Measurements from ENCODE around the gene RHOU. TPM values are rescaled to one million over a fixed set of nuclear protein-coding genes. Genes with fewer than 3 reads are reported as not detected.

The RHOU gene
- total and polyA plus RNA-seq, 2 donors (not counting 3 experiments of a cell fraction or from before 2014, with no cell fraction given) = 0.04 to 0.40 TPM

DNA sequence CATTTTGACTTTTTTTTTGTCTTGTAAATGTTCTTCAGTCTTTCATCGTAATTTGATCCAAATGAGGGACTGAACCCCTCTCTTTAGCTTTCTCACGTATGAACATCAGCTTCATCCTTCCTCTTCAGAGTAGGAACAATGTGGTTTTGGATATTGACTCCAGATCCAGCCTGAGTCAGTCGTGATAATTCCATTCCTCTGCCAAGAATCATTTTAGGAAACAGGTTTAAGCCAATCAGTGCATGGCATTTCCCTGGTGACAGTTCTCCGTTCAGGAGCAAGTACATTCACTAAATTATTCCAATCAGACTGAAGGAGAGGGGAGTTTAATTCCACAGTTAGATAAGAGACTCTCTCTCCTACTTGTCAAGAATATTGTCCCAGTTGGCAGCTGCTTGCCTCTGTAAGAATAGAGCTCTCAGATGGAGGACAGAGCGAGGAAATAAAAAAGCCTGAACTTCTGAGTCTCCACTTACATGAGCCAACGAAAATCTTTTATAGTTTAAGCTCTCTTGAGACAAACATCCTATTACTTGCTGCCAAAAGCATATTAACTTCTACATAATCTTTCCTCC, 18.6 kb downstream of the RHOU start:
- Histone ChIP-seq H3K9me1 (replicated peaks; ENCODE audit: control insufficient read depth, extremely low read depth, insufficient read depth, low read length) (no peaks in the 10 kb centered on the region), H3K79me2 (ENCODE audit: control insufficient read depth, insufficient read depth, low read length) (no peaks in the 10 kb centered on the region), H3K4me2 (ENCODE audit: insufficient read depth, low read length) (no peak overlapping the region), H3K36me3 (ENCODE audit: control insufficient read depth in 2 of 2, extremely low read depth in 1 of 2, insufficient read depth in 2 of 2, low read length in 2 of 2) (no peaks in the 10 kb centered on the region), H2AFZ (ENCODE audit: low read depth, low read length) (no peak overlapping the region), H3K27me3 (ENCODE audit: control insufficient read depth in 2 of 2, insufficient read depth in 2 of 2, low read length in 2 of 2) (peaks cover 3 to 12% of the 10 kb centered on the region in 2 experiments), H4K20me1 (replicated peaks; ENCODE audit: control insufficient read depth, extremely low read depth, insufficient read depth, low read length) (no peaks in the 10 kb centered on the region), H3K9me3 (replicated peaks; ENCODE audit: control insufficient read depth, insufficient read depth, low read length) (no peaks in the 10 kb centered on the region), H3K4me3 (replicated peaks in 1 of 3; ENCODE audit: insufficient read depth in 1 of 3, low read depth in 1 of 3, low read length in 3 of 3) (no peak overlapping the region), H3K9ac (replicated peaks; ENCODE audit: extremely low read depth, insufficient read depth, low read length) (no peak overlapping the region), H3K27ac (ENCODE audit: insufficient read depth, low read depth, low read length) (no peak overlapping the region), H3K4me1 (ENCODE audit: control insufficient read depth, extremely low read depth, insufficient read depth, low read length) (no peaks in the 10 kb centered on the region)
- FAIRE-seq = no peak
- dilution Hi-C loops (cut with MboI; ENCODE audit: extremely low pct_ligation_motif_present, low sequenced_read_pairs) = no loop called here
- TF ChIP-seq EZH2 (IDR thresholded peaks at IDR 0.05; ENCODE audit: borderline replicate concordance, low read depth, low read length, severe bottlenecking) (no peak), POLR2A (IDR thresholded peaks at IDR 0.05; ENCODE audit: low read depth, low read length) (no peak), POLR2AphosphoS5 (IDR thresholded peaks at IDR 0.05; ENCODE audit: insufficient read depth, low read depth, low read length) (no peak), FOS (IDR thresholded peaks at IDR 0.05; ENCODE audit: borderline replicate concordance, insufficient read depth, low read length) (no peak), MYC (IDR thresholded peaks at IDR 0.05; ENCODE audit: low read depth, low read length) (no peak), GATA2 (IDR thresholded peaks at IDR 0.05; ENCODE audit: insufficient read depth, insufficient read length, low read depth, low read length) (no peak), JUN (IDR thresholded peaks at IDR 0.05; ENCODE audit: borderline replicate concordance, insufficient read depth, insufficient read length, low read depth) (no peak)
- TF ChIP-seq, protein P1, sequence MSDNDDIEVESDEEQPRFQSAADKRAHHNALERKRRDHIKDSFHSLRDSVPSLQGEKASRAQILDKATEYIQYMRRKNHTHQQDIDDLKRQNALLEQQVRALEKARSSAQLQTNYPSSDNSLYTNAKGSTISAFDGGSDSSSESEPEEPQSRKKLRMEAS (IDR thresholded peaks at IDR 0.05; ENCODE audit: insufficient read depth, insufficient read length) = no peak
- TF ChIP-seq, protein P2, sequence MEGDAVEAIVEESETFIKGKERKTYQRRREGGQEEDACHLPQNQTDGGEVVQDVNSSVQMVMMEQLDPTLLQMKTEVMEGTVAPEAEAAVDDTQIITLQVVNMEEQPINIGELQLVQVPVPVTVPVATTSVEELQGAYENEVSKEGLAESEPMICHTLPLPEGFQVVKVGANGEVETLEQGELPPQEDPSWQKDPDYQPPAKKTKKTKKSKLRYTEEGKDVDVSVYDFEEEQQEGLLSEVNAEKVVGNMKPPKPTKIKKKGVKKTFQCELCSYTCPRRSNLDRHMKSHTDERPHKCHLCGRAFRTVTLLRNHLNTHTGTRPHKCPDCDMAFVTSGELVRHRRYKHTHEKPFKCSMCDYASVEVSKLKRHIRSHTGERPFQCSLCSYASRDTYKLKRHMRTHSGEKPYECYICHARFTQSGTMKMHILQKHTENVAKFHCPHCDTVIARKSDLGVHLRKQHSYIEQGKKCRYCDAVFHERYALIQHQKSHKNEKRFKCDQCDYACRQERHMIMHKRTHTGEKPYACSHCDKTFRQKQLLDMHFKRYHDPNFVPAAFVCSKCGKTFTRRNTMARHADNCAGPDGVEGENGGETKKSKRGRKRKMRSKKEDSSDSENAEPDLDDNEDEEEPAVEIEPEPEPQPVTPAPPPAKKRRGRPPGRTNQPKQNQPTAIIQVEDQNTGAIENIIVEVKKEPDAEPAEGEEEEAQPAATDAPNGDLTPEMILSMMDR (IDR thresholded peaks at IDR 0.05; ENCODE audit: extremely low read depth in 1 of 2, insufficient read depth in 1 of 2, low read depth in 1 of 2, low read length in 2 of 2) = no peak
- intact Hi-C loops (cut with micrococcal nuclease) = no loop called here
- POLR2A ChIA-PET = no interaction called here
- CTCF ChIA-PET = interaction anchor here (0.8 to 1.3 kb wide), 3 partner anchors 13 to 473 kb away, joined by 3 to 5 read pairs (median 4); partner anchors contain the start of gene RHOU
- no peak for DNase-seq (ENCODE audit: low read depth, low spot score)
- no TSS peak for BruUV-seq (replicated peaks)

Data from endothelial cell of umbilical vein (primary cell).